Measurements from ENCODE around the gene RAPGEF4. TPM values are rescaled to one million over a fixed set of nuclear protein-coding genes. Genes with fewer than 3 reads are reported as not detected.

RAPGEF4 gene
- total RNA-seq, 1 experiment from 2014 or later, result not detected

GRCh38 chr2:172856606-172857005 lies 121.0 kb downstream of the RAPGEF4 start:
- POLR2A ChIA-PET, result interaction anchor here (0.6 to 2.5 kb wide), 2 partner anchors 14 to 26 kb away, joined by 3 to 7 read pairs; no protein-coding TSS in a partner anchor
- TF ChIP-seq CTCF (IDR thresholded peaks at IDR 0.05; ENCODE audit: unreplicated experiment), result no peak
- Mint-ChIP-seq H3K9me3 (ENCODE audit: unreplicated experiment) (peaks cover 8% of the 10 kb centered on the region), H3K27ac (ENCODE audit: low read depth, unreplicated experiment) (no peak overlapping the region), H3K27me3 (ENCODE audit: insufficient read depth, unreplicated experiment) (no peaks in the 10 kb centered on the region), H3K4me3 (ENCODE audit: unreplicated experiment) (no peak overlapping the region), H3K4me1 (ENCODE audit: insufficient read depth, unreplicated experiment) (peaks cover 6% of the 10 kb centered on the region), H3K36me3 (ENCODE audit: insufficient read depth, unreplicated experiment) (no peaks in the 10 kb centered on the region)
- CTCF ChIA-PET, result interaction anchor here (0.7 to 1.1 kb wide), 3 partner anchors 50 to 140 kb away, joined by 3 to 6 read pairs (median 3); no protein-coding TSS in a partner anchor
- intact Hi-C loops (cut with micrococcal nuclease), result no loop called here
- no peak for DNase-seq (ENCODE audit: unreplicated experiment)
- BruUV-seq (replicated peaks), result no TSS peak

GRCh38 chr2:172858473-172858745 lies 122.8 kb downstream of the RAPGEF4 start:
- H3K36me3 Mint-ChIP-seq (ENCODE audit: insufficient read depth, unreplicated experiment), result no peaks in the 10 kb centered on the region
- intact Hi-C loops (cut with micrococcal nuclease), result no loop called here
- no peak for TF ChIP-seq CTCF (IDR thresholded peaks at IDR 0.05; ENCODE audit: unreplicated experiment)
- peaks cover 8% of the 10 kb centered on the region for H3K9me3 Mint-ChIP-seq (ENCODE audit: unreplicated experiment)
- no peak overlapping the region for H3K4me3 Mint-ChIP-seq (ENCODE audit: unreplicated experiment)
- H3K27ac Mint-ChIP-seq (ENCODE audit: low read depth, unreplicated experiment), result peak overlapping the region; percentile 67
- H3K4me1 Mint-ChIP-seq (ENCODE audit: insufficient read depth, unreplicated experiment), result peaks cover 6% of the 10 kb centered on the region
- ChIA-PET CTCF (interaction anchor here (1.4 kb wide), 1 partner anchor 52 kb away, joined by 5 read pairs; no protein-coding TSS in a partner anchor), POLR2A (interaction anchor here (0.5 to 3.0 kb wide), 4 partner anchors 13 to 70 kb away, joined by 3 to 10 read pairs (median 5); no protein-coding TSS in a partner anchor)
- peak; percentile 32 for DNase-seq (ENCODE audit: unreplicated experiment)
- no TSS peak for BruUV-seq (replicated peaks)
- peaks cover 10% of the 10 kb centered on the region for H3K27me3 Mint-ChIP-seq (ENCODE audit: insufficient read depth, unreplicated experiment)

GRCh38 chr2:172859581-172860335 lies 124.1 kb downstream of the RAPGEF4 start:
- POLR2A ChIA-PET, result interaction anchor here (3.0 kb wide), 1 partner anchor 23 kb away, joined by 10 read pairs; no protein-coding TSS in a partner anchor
- BruUV-seq (replicated peaks), result no TSS peak

More at GRCh38 chr2:172859581-172860335, 124.1 kb downstream of the RAPGEF4 start:
- Mint-ChIP-seq H3K27ac (ENCODE audit: low read depth, unreplicated experiment) (no peak overlapping the region), H3K4me3 (ENCODE audit: unreplicated experiment) (no peak overlapping the region), H3K9me3 (ENCODE audit: unreplicated experiment) (peaks cover 2% of the 10 kb centered on the region), H3K36me3 (ENCODE audit: insufficient read depth, unreplicated experiment) (no peaks in the 10 kb centered on the region), H3K4me1 (ENCODE audit: insufficient read depth, unreplicated experiment) (peaks cover 6% of the 10 kb centered on the region), H3K27me3 (ENCODE audit: insufficient read depth, unreplicated experiment) (peaks cover 10% of the 10 kb centered on the region)
- CTCF ChIA-PET, result interaction anchor here (0.6 to 1.4 kb wide), 4 partner anchors 54 to 111 kb away, joined by 3 to 6 read pairs (median 4); no protein-coding TSS in a partner anchor
- intact Hi-C loops (cut with micrococcal nuclease), result no loop called here
- no peak for DNase-seq (ENCODE audit: unreplicated experiment)
- TF ChIP-seq CTCF (IDR thresholded peaks at IDR 0.05; ENCODE audit: unreplicated experiment), result no peak

All from MCF 10A (cell line).